Measurements from ENCODE around the gene POR. TPM values are rescaled to one million over a fixed set of nuclear protein-coding genes. Genes with fewer than 3 reads are reported as not detected.

The POR gene
- total and polyA plus RNA-seq, 2 donors (not counting 1 experiment from before 2014, with no cell fraction given) = 68.4 to 78.4 TPM

GRCh38 chr7:75992083-75992755, 77.3 kb downstream of the POR start:
- H2AFZ ChIP-seq (ENCODE audit: insufficient read depth, low read depth, low read length, poor library complexity, severe bottlenecking) = no peak overlapping the region
- no peak for DNase-seq
- H4K20me1 ChIP-seq (ENCODE audit: control insufficient read depth, insufficient read depth, low read length, poor library complexity, severe bottlenecking) = no peaks in the 10 kb centered on the region
- Mint-ChIP-seq H3K9me3 (ENCODE audit: insufficient read depth) (no peaks in the 10 kb centered on the region), H3K27ac (no peak overlapping the region), H3K27me3 (no peaks in the 10 kb centered on the region), H3K4me1 (peaks cover 36% of the 10 kb centered on the region), H3K4me3 (no peak overlapping the region)
- POLR2A ChIA-PET = no interaction called here
- intact Hi-C loops (cut with micrococcal nuclease) = no loop called here
- peaks cover 5% of the 10 kb centered on the region for H3K79me2 ChIP-seq (ENCODE audit: control insufficient read depth, insufficient read depth, low read length)
- TF ChIP-seq EZH2 (IDR thresholded peaks at IDR 0.05; ENCODE audit: borderline replicate concordance, insufficient read depth, low read depth, low read length, poor library complexity, severe bottlenecking) = no peak
- no peaks in the 10 kb centered on the region for H3K27me3 ChIP-seq (replicated peaks in 1 of 4; ENCODE audit: control extremely low read depth in 1 of 4, control insufficient read depth in 3 of 4, insufficient read depth in 4 of 4, low read length in 3 of 4)
- ATAC-seq (ENCODE audit: low read depth) = no peak
- H3K36me3 ChIP-seq (replicated peaks in 1 of 2; ENCODE audit: control extremely low read depth in 1 of 2, control insufficient read depth in 1 of 2, extremely low read depth in 1 of 2, insufficient read depth in 2 of 2, low read length in 1 of 2) = no peaks in the 10 kb centered on the region
- no peak overlapping the region for H3K27ac ChIP-seq (ENCODE audit: low read length in 2 of 2)
- no peak overlapping the region for H3K9ac ChIP-seq (ENCODE audit: low read length)
- H3K4me1 ChIP-seq (ENCODE audit: control insufficient read depth in 2 of 2, insufficient read depth in 2 of 2, low read length in 2 of 2) = peaks cover 8 to 27% of the 10 kb centered on the region in 2 donors
- CTCF ChIA-PET = no interaction called here
- H3K4me3 ChIP-seq (ENCODE audit: control extremely low read depth in 1 of 5, extremely low read depth in 1 of 5, insufficient read depth in 1 of 5, low read depth in 2 of 5, low read length in 4 of 5) = no peak overlapping the region
- no peak overlapping the region for H3K4me2 ChIP-seq (replicated peaks; ENCODE audit: low read depth, low read length, poor library complexity, severe bottlenecking)
- no peaks in the 10 kb centered on the region for H3K9me3 ChIP-seq (ENCODE audit: control extremely low read depth in 1 of 3, control insufficient read depth in 2 of 3, insufficient read depth in 1 of 3, low read length in 2 of 3)
- WGBS (ENCODE audit: insufficient coverage) = 98% methylated on average over 10 of the region's 20 CpGs

GRCh38 chr7:75993689-75994387, 78.9 kb downstream of the POR start:
- WGBS (ENCODE audit: insufficient coverage) = 8% methylated on average over 35 of the region's 40 CpGs
- Histone ChIP-seq H3K4me2 (replicated peaks; ENCODE audit: low read depth, low read length, poor library complexity, severe bottlenecking) (peak overlapping the region; percentile 100), H2AFZ (ENCODE audit: insufficient read depth, low read depth, low read length, poor library complexity, severe bottlenecking) (peak overlapping the region; percentile 85), H3K27me3 (replicated peaks in 1 of 4; ENCODE audit: control extremely low read depth in 1 of 4, control insufficient read depth in 3 of 4, insufficient read depth in 4 of 4, low read length in 3 of 4) (no peaks in the 10 kb centered on the region), H3K4me1 (ENCODE audit: control insufficient read depth in 2 of 2, insufficient read depth in 2 of 2, low read length in 2 of 2) (peaks cover 8 to 27% of the 10 kb centered on the region in 2 donors), H3K27ac (ENCODE audit: low read length in 2 of 2) (peak overlapping the region in 1 of 2 donors; percentile 70), H3K9me3 (ENCODE audit: control extremely low read depth in 1 of 3, control insufficient read depth in 2 of 3, insufficient read depth in 1 of 3, low read length in 2 of 3) (no peaks in the 10 kb centered on the region), H3K36me3 (replicated peaks in 1 of 2; ENCODE audit: control extremely low read depth in 1 of 2, control insufficient read depth in 1 of 2, extremely low read depth in 1 of 2, insufficient read depth in 2 of 2, low read length in 1 of 2) (no peaks in the 10 kb centered on the region), H3K9ac (ENCODE audit: low read length) (peak overlapping the region; percentile 89), H4K20me1 (ENCODE audit: control insufficient read depth, insufficient read depth, low read length, poor library complexity, severe bottlenecking) (no peaks in the 10 kb centered on the region), H3K79me2 (ENCODE audit: control insufficient read depth, insufficient read depth, low read length) (peaks cover 5% of the 10 kb centered on the region), H3K4me3 (ENCODE audit: control extremely low read depth in 1 of 5, extremely low read depth in 1 of 5, insufficient read depth in 1 of 5, low read depth in 2 of 5, low read length in 4 of 5) (peak overlapping the region; percentile 17 to 94 (median 90))
- peak; percentile 23 for DNase-seq
- intact Hi-C loops (cut with micrococcal nuclease) = loop anchor here (2.0 kb wide), 4 partner anchors 55 to 255 kb away; partner anchors contain the start of genes HIP1, MDH2, POR and RHBDD2
- CTCF ChIA-PET = no interaction called here
- Mint-ChIP-seq H3K4me3 (peak overlapping the region; percentile 80), H3K4me1 (peaks cover 38% of the 10 kb centered on the region), H3K27ac (no peak overlapping the region), H3K27me3 (no peaks in the 10 kb centered on the region), H3K9me3 (ENCODE audit: insufficient read depth) (no peaks in the 10 kb centered on the region)
- POLR2A ChIA-PET = interaction anchor here (1.1 to 1.2 kb wide), 2 partner anchors 79 to 116 kb away, joined by 4 to 5 read pairs; partner anchors contain the start of gene POR
- no peak for ATAC-seq (ENCODE audit: low read depth)
- TF ChIP-seq CTCF (IDR thresholded peaks at IDR 0.05) (no peak), EZH2 (IDR thresholded peaks at IDR 0.05; ENCODE audit: borderline replicate concordance, insufficient read depth, low read depth, low read length, poor library complexity, severe bottlenecking) (no peak)
